Sigmoid colon (tissue), 4 donors: ENCODE measurements around the gene CLIC3.

ENCODE experiments used
- CTCF ChIP-seq, 4 experiments: fragments of 450-650 bp in 3 of 4; fragments of 200-600 bp in 1 of 4; IDR thresholded peaks; one replicate each; pipeline ENCODE4 v1.5.1; 2016 to 2019; ENCODE audit warnings: antibody characterized with exemption in 4 of 4, mild to moderate bottlenecking in 3 of 4, moderate library complexity in 2 of 4
- POLR2A ChIP-seq, 2 donors: fragments of 450-650 bp; IDR thresholded peaks; one replicate each; pipeline ENCODE4 v1.6.1; 2016; ENCODE audit warnings: antibody characterized with exemption in 2 of 2, mild to moderate bottlenecking in 2 of 2, moderate library complexity in 2 of 2
- POLR2AphosphoS5 ChIP-seq, 4 donors: sonication (generic); formaldehyde crosslinking; IDR thresholded peaks; one replicate each; pipeline ENCODE4 v1.6.1; 2017; ENCODE audit warnings: antibody characterized with exemption in 4 of 4

- no peak for TF ChIP-seq CTCF (IDR thresholded peaks at IDR 0.05)
- TF ChIP-seq POLR2A (IDR thresholded peaks at IDR 0.05) = no peak
- TF ChIP-seq POLR2AphosphoS5 (IDR thresholded peaks at IDR 0.05) = no peak
Observed at GRCh38 chr9:136968333-136969127, 27.8 kb downstream of the CLIC3 start.
